H1 (cell line): ENCODE data around the gene GABRB2. TPM values are rescaled to one million over a fixed set of nuclear protein-coding genes. Genes with fewer than 3 reads are reported as not detected.

Experiments
- polyA plus RNA-seq, 7 experiments: library from polyadenylated mRNA; depleted of rRNA in 3 of 7; stranded (reverse) in 5 of 7; unstranded in 2 of 7; fragments of >200 nt in 5 of 7; fragments of 200-250 nt in 2 of 7; gene quantifications; 1 replicate in 5 of 7; 2 replicates in 1 of 7; 4 replicates in 1 of 7; pipeline versions ENCODE4 v1.2.1 to v1.2.3, GENCODE V29; 2011 to 2013; ENCODE audit warnings: missing spikeins in 2 of 7, mixed read lengths in 2 of 7
- total RNA-seq: library from RNA; stranded (reverse); fragmentation: NEBNext Ultra II Directional; extraction: Animal tissue kit (Norgen Biotek cat#: 25700); gene quantifications from 2 replicates; pipeline ENCODE4 v1.2.1, GENCODE V29; 2021

Gene GABRB2
- total and polyA plus RNA-seq, 2 of the 8 experiments (the other 6 are each of a cell fraction or from before 2014, with no cell fraction given): 0.54 to 1.9 TPM

Other genes with a start within 250 kb of the GABRB2 start
- not detected in 2 replicates for gene GABRA6, start 139.0 kb upstream of the GABRB2 start, total RNA-seq
- gene GABRA6, start 139.0 kb upstream of the GABRB2 start, polyA plus RNA-seq (2011; rRNA removed): not detected in 2 replicates